MM.1S (cell line): ENCODE measurements around the gene RNU11.
A peak's percentile ranks its signal among the peaks of the same experiment; 100 is the strongest.
"Not testable (repeated sequence)": the region's sequence is repeated elsewhere in the genome, so short reads cannot be mapped to it uniquely, and the experiment has no call there.

Experiments
- DNase-seq: peaks from one replicate; pipeline ENCODE4 v3.0.0-alpha.2; 2015
- H2AFZ ChIP-seq: fragments of 300-600 bp; sonication (generic); 2 replicates; pipeline ENCODE4 v1.6.0; 2016; ENCODE audit warnings: antibody characterized with exemption, low read length
- H3F3A ChIP-seq: fragments of 300-600 bp; sonication (generic); 2 replicates; pipeline ENCODE4 v1.6.1; 2016; ENCODE audit warnings: mild to moderate bottlenecking, antibody characterized with exemption, low read length, moderate library complexity, mixed read lengths; ENCODE audit not compliant: insufficient read depth
- H3K27ac ChIP-seq: fragments of 300-600 bp; sonication (generic); 2 replicates; pipeline ENCODE4 v1.5.1; 2016; ENCODE audit warnings: mild to moderate bottlenecking, low read length
- H3K27me3 ChIP-seq: fragments of 300-600 bp; sonication (generic); replicated peaks from 2 replicates; pipeline ENCODE4 v1.6.0; 2016; ENCODE audit warnings: low read length; ENCODE audit not compliant: insufficient read depth
- H3K36me3 ChIP-seq: fragments of 300-600 bp; sonication (generic); replicated peaks from 2 replicates; pipeline ENCODE4 v1.6.1; 2016; ENCODE audit warnings: mild to moderate bottlenecking, low read length, mixed read lengths; ENCODE audit not compliant: insufficient read depth
- H3K4me1 ChIP-seq: fragments of 300-600 bp; sonication (generic); 2 replicates; pipeline ENCODE4 v1.6.1; 2016; ENCODE audit warnings: low read length, mixed read lengths
- H3K4me2 ChIP-seq: fragments of 300-600 bp; sonication (generic); 2 replicates; pipeline ENCODE4 v1.6.0; 2016; ENCODE audit warnings: low read depth, low read length
- H3K4me3 ChIP-seq: fragments of 300-600 bp; sonication (generic); 2 replicates; pipeline ENCODE4 v1.5.1; 2016; ENCODE audit warnings: low read length, mixed read lengths
- H3K79me2 ChIP-seq: fragments of 300-600 bp; sonication (generic); 2 replicates; pipeline ENCODE4 v1.6.1; 2016; ENCODE audit warnings: mixed run types, low read length, mixed read lengths
- H3K9ac ChIP-seq: fragments of 300-600 bp; sonication (generic); 2 replicates; pipeline ENCODE4 v1.6.1; 2016; ENCODE audit warnings: low read length, mixed read lengths
- H3K9me2 ChIP-seq: fragments of 300-600 bp; sonication (generic); replicated peaks from 2 replicates; pipeline ENCODE4 v1.6.1; 2016; ENCODE audit warnings: mild to moderate bottlenecking, low read length, mixed read lengths; ENCODE audit not compliant: insufficient read depth
- H3K9me3 ChIP-seq: fragments of 300-600 bp; sonication (generic); replicated peaks from 2 replicates; pipeline ENCODE4 v1.6.1; 2016; ENCODE audit warnings: mild to moderate bottlenecking, low read length, mixed read lengths; ENCODE audit not compliant: insufficient read depth
- H4K20me1 ChIP-seq: fragments of 300-600 bp; sonication (generic); 2 replicates; pipeline ENCODE4 v1.6.1; 2016; ENCODE audit warnings: mild to moderate bottlenecking, low read length, moderate library complexity, mixed read lengths; ENCODE audit not compliant: insufficient read depth
- CTCF ChIP-seq: fragments of 300-600 bp; sonication (generic); IDR thresholded peaks from 2 replicates; pipeline ENCODE4 v1.5.1; 2016; ENCODE audit warnings: antibody characterized with exemption, low read length, mixed read lengths
- EZH2 ChIP-seq: fragments of 300-600 bp; sonication (generic); optimal IDR thresholded peaks from 2 replicates; pipeline ENCODE3; 2017; ENCODE audit warnings: low read depth, mild to moderate bottlenecking, antibody characterized with exemption, low read length, mixed read lengths
- EZH2phosphoT487 ChIP-seq: fragments of 300-600 bp; sonication (generic); IDR thresholded peaks from 2 replicates; pipeline ENCODE4 v1.6.1; 2018; ENCODE audit warnings: antibody characterized with exemption, low read length

The RNU11 gene

GRCh38 chr1:28644494-28644893 lies 3.9 kb upstream of the RNU11 start:
- Histone ChIP-seq H2AFZ (peak overlapping the region; percentile 85; the same call in 1 of the 2 replicates), H3K9me2 (no peaks in the 10 kb centered on the region), H3K4me3 (peak overlapping the region; percentile 97), H3K4me2 (peak overlapping the region; percentile 98), H3K36me3 (no peaks in the 10 kb centered on the region), H4K20me1 (no peaks in the 10 kb centered on the region), H3K9ac (peak overlapping the region; percentile 93; the same call in 1 of the 2 replicates), H3K4me1 (peaks cover 18% of the 10 kb centered on the region), H3K9me3 (no peaks in the 10 kb centered on the region), H3F3A (peaks cover 28% of the 10 kb centered on the region), H3K79me2 (peaks cover 29% of the 10 kb centered on the region), H3K27ac (peak overlapping the region; percentile 98; the same call in 1 of the 2 replicates), H3K27me3 (no peaks in the 10 kb centered on the region)
- TF ChIP-seq EZH2, result no peak
- TF ChIP-seq EZH2phosphoT487, result no peak
- no peak for TF ChIP-seq CTCF
- peak; percentile 10 for DNase-seq

DNA sequence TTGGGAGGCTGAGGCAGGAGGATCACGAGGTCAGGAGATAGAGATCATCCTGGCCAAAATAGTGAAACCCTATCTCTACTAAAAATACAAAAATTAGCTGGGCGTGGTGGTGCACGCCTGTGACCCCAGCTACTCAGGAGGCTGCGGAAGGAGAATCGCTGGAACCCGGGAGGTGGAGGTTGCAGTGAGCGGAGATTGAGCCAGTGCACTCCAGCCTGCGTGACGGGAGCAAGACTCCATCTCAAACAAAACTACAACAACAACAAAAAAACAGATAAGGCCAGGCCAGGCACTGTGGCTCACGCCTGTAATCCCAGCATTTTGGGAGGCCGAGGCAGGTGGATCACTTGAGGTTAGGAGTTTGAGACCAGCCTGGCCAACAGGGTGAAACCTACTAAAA lies 3.0 kb upstream of the RNU11 start:
- H3K27me3 ChIP-seq, DNase-seq, H3K4me2 ChIP-seq, H2AFZ ChIP-seq, H3K27ac ChIP-seq, H4K20me1 ChIP-seq, H3K4me3 ChIP-seq, H3K9me3 ChIP-seq, H3K36me3 ChIP-seq, H3K9ac ChIP-seq, H3K9me2 ChIP-seq: not testable (repeated sequence)
- Histone ChIP-seq H3F3A (peaks cover 28% of the 10 kb centered on the region), H3K79me2 (peaks cover 27% of the 10 kb centered on the region), H3K4me1 (peaks cover 18% of the 10 kb centered on the region)

DNA sequence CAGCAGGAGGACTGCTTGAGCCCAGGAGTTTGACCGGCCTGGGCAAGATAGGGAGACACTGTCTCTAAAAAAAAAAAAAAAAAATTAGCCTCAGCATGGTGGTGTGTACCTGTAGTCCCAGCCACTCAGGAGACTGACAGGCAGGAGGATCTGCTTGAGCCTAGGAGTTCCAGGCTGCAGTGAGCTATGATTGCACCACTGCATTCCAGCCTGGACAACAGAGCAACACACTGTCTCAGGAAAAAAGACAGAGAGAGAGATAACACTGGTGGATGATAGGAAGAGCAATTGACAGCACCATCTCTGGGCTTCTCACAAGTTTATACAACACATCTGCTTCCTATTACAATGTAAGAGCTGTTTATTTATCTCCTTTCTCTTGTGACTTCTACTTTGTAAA lies 2.4 kb upstream of the RNU11 start:
- TF ChIP-seq CTCF, result no peak
- TF ChIP-seq EZH2phosphoT487, result no peak
- TF ChIP-seq EZH2, result no peak
- H3K9me3 ChIP-seq, result no peaks in the 10 kb centered on the region
- peaks cover 21% of the 10 kb centered on the region for H3K79me2 ChIP-seq
- H3K4me2 ChIP-seq, result no peak overlapping the region
- no peak for DNase-seq
- H3F3A ChIP-seq, result peaks cover 28% of the 10 kb centered on the region
- H3K27me3 ChIP-seq, result no peaks in the 10 kb centered on the region
- no peak overlapping the region for H3K9ac ChIP-seq
- peaks cover 18% of the 10 kb centered on the region for H3K4me1 ChIP-seq
- H2AFZ ChIP-seq, result no peak overlapping the region
- no peak overlapping the region for H3K27ac ChIP-seq
- no peaks in the 10 kb centered on the region for H4K20me1 ChIP-seq
- no peaks in the 10 kb centered on the region for H3K9me2 ChIP-seq
- H3K36me3 ChIP-seq, result no peaks in the 10 kb centered on the region
- H3K4me3 ChIP-seq, result no peak overlapping the region

DNA sequence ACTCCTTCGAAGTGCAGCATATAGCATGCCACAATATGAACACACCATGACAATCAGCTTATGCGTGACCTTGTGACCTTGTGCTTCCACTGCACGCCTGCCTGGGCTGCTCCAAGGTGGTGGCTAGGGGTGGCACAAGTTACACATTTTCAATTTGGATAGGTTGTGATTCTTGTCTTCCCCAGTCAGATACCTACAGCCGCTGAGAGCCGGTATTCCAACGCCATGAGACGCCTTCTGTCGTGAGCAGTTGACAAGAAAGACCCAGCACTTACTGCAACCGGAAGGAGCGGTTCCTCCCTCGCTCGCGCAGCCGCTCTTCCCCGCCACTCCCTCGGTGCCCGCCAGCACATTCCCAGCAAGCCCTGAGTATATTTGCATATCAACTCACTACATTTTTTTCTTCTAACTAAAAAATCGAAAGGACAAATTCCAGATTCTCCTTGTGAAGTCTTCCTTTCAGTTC lies 359 bp upstream of the RNU11 start:
- Histone ChIP-seq H3F3A (peaks cover 22% of the 10 kb centered on the region), H3K9ac (peak overlapping the region; percentile 95), H3K27ac (peak overlapping the region; percentile 93), H3K4me1 (peaks cover 11% of the 10 kb centered on the region), H3K4me2 (peak overlapping the region; percentile 89), H2AFZ (peak overlapping the region; percentile 86), H3K36me3 (no peaks in the 10 kb centered on the region), H3K27me3 (no peaks in the 10 kb centered on the region), H3K4me3 (peak overlapping the region; percentile 62), H3K9me3 (no peaks in the 10 kb centered on the region), H4K20me1 (no peaks in the 10 kb centered on the region), H3K9me2 (no peaks in the 10 kb centered on the region), H3K79me2 (peaks cover 5% of the 10 kb centered on the region; the same call in 1 of the 2 replicates)
- TF ChIP-seq EZH2phosphoT487 (no peak), CTCF (no peak), EZH2 (no peak)
- peak; percentile 93 for DNase-seq

DNA sequence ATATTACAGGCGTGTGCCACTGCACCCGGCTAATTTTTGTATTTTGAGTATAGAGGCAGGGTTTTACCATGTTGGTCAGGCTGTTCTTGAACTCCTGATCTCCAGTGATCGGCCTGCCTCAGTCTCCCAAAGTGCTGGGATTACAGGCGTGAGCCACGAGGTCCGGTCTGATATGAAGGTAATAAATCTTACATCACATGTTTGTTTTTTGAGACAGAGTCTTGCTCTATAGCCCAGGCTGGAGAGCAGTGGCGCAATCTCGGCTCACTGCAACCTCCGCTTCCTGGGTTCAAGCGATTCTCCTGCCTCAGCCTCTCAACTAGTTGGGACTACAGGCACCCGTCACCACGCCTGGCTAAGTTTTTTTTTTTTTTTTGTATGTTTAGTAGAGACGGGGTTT lies 4.7 kb downstream of the RNU11 start:
- not testable (repeated sequence) for H4K20me1 ChIP-seq, H3F3A ChIP-seq, H3K27ac ChIP-seq, H3K9me3 ChIP-seq, DNase-seq, H3K79me2 ChIP-seq, H3K36me3 ChIP-seq, H3K4me3 ChIP-seq, H3K4me2 ChIP-seq, H3K27me3 ChIP-seq, H3K4me1 ChIP-seq, H2AFZ ChIP-seq, H3K9me2 ChIP-seq, H3K9ac ChIP-seq
